ENCODE results near the gene PGBD1.

PGBD1 gene, protein sequence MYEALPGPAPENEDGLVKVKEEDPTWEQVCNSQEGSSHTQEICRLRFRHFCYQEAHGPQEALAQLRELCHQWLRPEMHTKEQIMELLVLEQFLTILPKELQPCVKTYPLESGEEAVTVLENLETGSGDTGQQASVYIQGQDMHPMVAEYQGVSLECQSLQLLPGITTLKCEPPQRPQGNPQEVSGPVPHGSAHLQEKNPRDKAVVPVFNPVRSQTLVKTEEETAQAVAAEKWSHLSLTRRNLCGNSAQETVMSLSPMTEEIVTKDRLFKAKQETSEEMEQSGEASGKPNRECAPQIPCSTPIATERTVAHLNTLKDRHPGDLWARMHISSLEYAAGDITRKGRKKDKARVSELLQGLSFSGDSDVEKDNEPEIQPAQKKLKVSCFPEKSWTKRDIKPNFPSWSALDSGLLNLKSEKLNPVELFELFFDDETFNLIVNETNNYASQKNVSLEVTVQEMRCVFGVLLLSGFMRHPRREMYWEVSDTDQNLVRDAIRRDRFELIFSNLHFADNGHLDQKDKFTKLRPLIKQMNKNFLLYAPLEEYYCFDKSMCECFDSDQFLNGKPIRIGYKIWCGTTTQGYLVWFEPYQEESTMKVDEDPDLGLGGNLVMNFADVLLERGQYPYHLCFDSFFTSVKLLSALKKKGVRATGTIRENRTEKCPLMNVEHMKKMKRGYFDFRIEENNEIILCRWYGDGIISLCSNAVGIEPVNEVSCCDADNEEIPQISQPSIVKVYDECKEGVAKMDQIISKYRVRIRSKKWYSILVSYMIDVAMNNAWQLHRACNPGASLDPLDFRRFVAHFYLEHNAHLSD

GRCh38 chr6:28281288-28282064, at the start of gene PGBD1:
PGBD1 (plus strand) TSS chr6:28281572; CDS start chr6:28283814, 2,242 bp downstream.
- H3K4me1 ChIP-seq (ENCODE audit: control insufficient read depth, insufficient read depth, low read length): no peaks in the 10 kb centered on the region
- no peaks in the 10 kb centered on the region for H3K36me3 ChIP-seq (ENCODE audit: control insufficient read depth, insufficient read depth, low read length)
- H3K4me3 ChIP-seq (ENCODE audit: low read length): peak within 1 kb of the TSS; percentile 93
- peak; percentile 60 for DNase-seq (ENCODE audit: low read depth, low spot score)
- H3K27ac ChIP-seq (ENCODE audit: low read length): no peak within 1 kb of the TSS
- H3K27me3 ChIP-seq (ENCODE audit: control insufficient read depth, insufficient read depth, low read length): no peaks in the 10 kb centered on the region
- WGBS (ENCODE audit: insufficient coverage, insufficient read length): no CpG with 5 or more reads among the region's 50 CpGs
- H3K9me3 ChIP-seq (ENCODE audit: control insufficient read depth, insufficient read depth, low read length): no peaks in the 10 kb centered on the region

DNA sequence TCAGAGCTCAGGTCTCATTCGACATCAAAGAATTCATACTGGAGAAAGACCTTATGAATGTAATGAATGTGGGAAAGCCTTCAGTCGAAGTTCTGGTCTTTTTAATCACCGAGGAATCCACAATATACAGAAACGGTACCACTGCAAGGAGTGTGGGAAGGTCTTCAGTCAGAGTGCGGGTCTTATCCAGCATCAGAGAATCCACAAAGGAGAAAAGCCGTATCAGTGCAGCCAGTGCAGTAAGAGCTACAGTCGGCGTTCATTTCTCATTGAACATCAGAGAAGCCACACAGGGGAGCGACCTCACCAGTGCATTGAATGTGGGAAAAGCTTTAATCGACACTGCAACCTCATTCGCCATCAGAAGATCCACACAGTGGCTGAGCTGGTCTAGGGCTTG, 48.6 kb upstream of the PGBD1 start:
- H3K9me3 ChIP-seq (ENCODE audit: control insufficient read depth, insufficient read depth, low read length): no peaks in the 10 kb centered on the region
- no peak overlapping the region for H3K27ac ChIP-seq (ENCODE audit: low read length)
- no peaks in the 10 kb centered on the region for H3K4me1 ChIP-seq (ENCODE audit: control insufficient read depth, insufficient read depth, low read length)
- DNase-seq (ENCODE audit: low read depth, low spot score): no peak
- H3K4me3 ChIP-seq (ENCODE audit: low read length): no peak overlapping the region
- no peaks in the 10 kb centered on the region for H3K27me3 ChIP-seq (ENCODE audit: control insufficient read depth, insufficient read depth, low read length)
- H3K36me3 ChIP-seq (ENCODE audit: control insufficient read depth, insufficient read depth, low read length): peaks cover 13% of the 10 kb centered on the region; the same call in 1 of the 2 replicates
- no CpG with 5 or more reads among the region's 11 CpGs for WGBS (ENCODE audit: insufficient coverage, insufficient read length)

DNA sequence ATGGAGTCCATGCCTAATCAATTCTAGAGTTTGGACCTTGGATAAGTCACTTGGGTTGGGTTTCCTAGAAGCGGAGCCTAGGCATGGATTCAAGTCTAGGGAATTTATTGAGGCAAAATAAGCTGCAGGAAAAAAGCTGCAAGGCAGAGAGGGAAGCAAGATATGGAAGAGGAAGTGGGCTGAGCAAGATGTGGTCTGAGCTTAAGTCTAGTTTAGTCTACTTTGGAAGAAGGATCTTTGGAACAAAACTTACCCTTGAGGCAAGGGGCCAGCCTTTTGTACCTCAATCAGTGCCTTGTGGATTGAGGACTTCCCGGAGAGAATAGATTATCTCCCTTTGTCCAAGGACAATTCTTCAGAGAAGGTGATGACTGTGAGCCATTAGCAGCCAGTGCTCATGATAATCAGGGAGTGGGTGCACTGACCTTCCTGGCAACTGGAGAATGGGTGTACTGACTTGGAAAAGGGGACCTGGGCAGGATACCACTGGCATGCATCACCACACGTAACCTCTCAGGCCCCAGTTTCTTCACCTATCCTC, 45.4 kb upstream of the PGBD1 start:
- no peak overlapping the region for H3K4me3 ChIP-seq (ENCODE audit: low read length)
- no peaks in the 10 kb centered on the region for H3K9me3 ChIP-seq (ENCODE audit: control insufficient read depth, insufficient read depth, low read length)
- DNase-seq (ENCODE audit: low read depth, low spot score): no peak
- no peaks in the 10 kb centered on the region for H3K27me3 ChIP-seq (ENCODE audit: control insufficient read depth, insufficient read depth, low read length)
- no CpG with 5 or more reads among the region's 3 CpGs for WGBS (ENCODE audit: insufficient coverage, insufficient read length)
- H3K27ac ChIP-seq (ENCODE audit: low read length): no peak overlapping the region
- H3K4me1 ChIP-seq (ENCODE audit: control insufficient read depth, insufficient read depth, low read length): no peaks in the 10 kb centered on the region
- peaks cover 8% of the 10 kb centered on the region; the same call in 1 of the 2 replicates for H3K36me3 ChIP-seq (ENCODE audit: control insufficient read depth, insufficient read depth, low read length)

- no CpG with 5 or more reads among the region's 1 CpG for WGBS (ENCODE audit: insufficient coverage, insufficient read length)
- no peaks in the 10 kb centered on the region for H3K4me1 ChIP-seq (ENCODE audit: control insufficient read depth, insufficient read depth, low read length)
- H3K9me3 ChIP-seq (ENCODE audit: control insufficient read depth, insufficient read depth, low read length): no peaks in the 10 kb centered on the region
- no peak overlapping the region for H3K27ac ChIP-seq (ENCODE audit: low read length)
- no peaks in the 10 kb centered on the region for H3K36me3 ChIP-seq (ENCODE audit: control insufficient read depth, insufficient read depth, low read length)
- no peak for DNase-seq (ENCODE audit: low read depth, low spot score)
- no peak overlapping the region for H3K4me3 ChIP-seq (ENCODE audit: low read length)
- no peaks in the 10 kb centered on the region for H3K27me3 ChIP-seq (ENCODE audit: control insufficient read depth, insufficient read depth, low read length)
Observed at GRCh38 chr6:28239636-28240035, 41.7 kb upstream of the PGBD1 start.

- no CpG with 5 or more reads among the region's 1 CpG for WGBS (ENCODE audit: insufficient coverage, insufficient read length)
- Histone ChIP-seq H3K9me3 (ENCODE audit: control insufficient read depth, insufficient read depth, low read length) (no peaks in the 10 kb centered on the region), H3K36me3 (ENCODE audit: control insufficient read depth, insufficient read depth, low read length) (no peaks in the 10 kb centered on the region; the same call in 1 of the 2 replicates), H3K27me3 (ENCODE audit: control insufficient read depth, insufficient read depth, low read length) (no peaks in the 10 kb centered on the region), H3K27ac (ENCODE audit: low read length) (no peak overlapping the region), H3K4me1 (ENCODE audit: control insufficient read depth, insufficient read depth, low read length) (no peaks in the 10 kb centered on the region), H3K4me3 (ENCODE audit: low read length) (no peak overlapping the region)
- no peak for DNase-seq (ENCODE audit: low read depth, low spot score)
Observed at GRCh38 chr6:28240471-28240870, 40.9 kb upstream of the PGBD1 start.

- DNase-seq (ENCODE audit: low read depth, low spot score): no peak
- peaks cover 4% of the 10 kb centered on the region; the same call in 1 of the 2 replicates for H3K36me3 ChIP-seq (ENCODE audit: control insufficient read depth, insufficient read depth, low read length)
- no peaks in the 10 kb centered on the region for H3K4me1 ChIP-seq (ENCODE audit: control insufficient read depth, insufficient read depth, low read length)
- no peaks in the 10 kb centered on the region for H3K9me3 ChIP-seq (ENCODE audit: control insufficient read depth, insufficient read depth, low read length)
- no peaks in the 10 kb centered on the region for H3K27me3 ChIP-seq (ENCODE audit: control insufficient read depth, insufficient read depth, low read length)
- no peak overlapping the region for H3K27ac ChIP-seq (ENCODE audit: low read length)
- H3K4me3 ChIP-seq (ENCODE audit: low read length): no peak overlapping the region
- WGBS (ENCODE audit: insufficient coverage, insufficient read length): no CpG with 5 or more reads among the region's 3 CpGs
Observed at GRCh38 chr6:28243946-28244345, 37.4 kb upstream of the PGBD1 start.

GRCh38 chr6:28245206-28245941, 36.0 kb upstream of the PGBD1 start:
- WGBS (ENCODE audit: insufficient coverage, insufficient read length): no CpG with 5 or more reads among the region's 6 CpGs
- H3K36me3 ChIP-seq (ENCODE audit: control insufficient read depth, insufficient read depth, low read length): peaks cover 4% of the 10 kb centered on the region; the same call in 1 of the 2 replicates
- DNase-seq (ENCODE audit: low read depth, low spot score): no peak

DNA sequence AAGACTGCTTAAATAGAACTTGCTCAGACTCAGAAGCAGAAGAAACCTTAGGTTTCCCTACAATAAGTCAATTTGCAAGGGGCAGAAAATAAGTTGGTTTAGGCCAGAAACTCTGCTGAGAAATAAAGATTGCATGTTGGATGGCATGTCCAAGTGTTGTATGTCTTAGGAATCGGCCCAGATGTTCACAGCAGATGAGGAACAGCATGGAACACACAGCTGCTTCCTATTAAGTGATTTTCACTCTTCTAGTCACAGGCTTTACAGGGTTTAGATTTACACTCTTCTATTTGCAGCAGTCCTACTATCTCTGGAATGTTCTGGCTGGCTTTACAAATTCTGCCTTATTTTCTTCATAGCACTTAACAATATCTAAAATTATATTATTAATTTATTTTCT, 32.5 kb upstream of the PGBD1 start:
- Histone ChIP-seq H3K27ac (ENCODE audit: low read length) (no peak overlapping the region), H3K36me3 (ENCODE audit: control insufficient read depth, insufficient read depth, low read length) (peaks cover 4% of the 10 kb centered on the region; the same call in 1 of the 2 replicates)

More at GRCh38 chr6:28245206-28245941, 36.0 kb upstream of the PGBD1 start:
- H3K9me3 ChIP-seq (ENCODE audit: control insufficient read depth, insufficient read depth, low read length): no peaks in the 10 kb centered on the region
- H3K27ac ChIP-seq (ENCODE audit: low read length): no peak overlapping the region
- no peak overlapping the region for H3K4me3 ChIP-seq (ENCODE audit: low read length)
- H3K27me3 ChIP-seq (ENCODE audit: control insufficient read depth, insufficient read depth, low read length): no peaks in the 10 kb centered on the region
- no peaks in the 10 kb centered on the region for H3K4me1 ChIP-seq (ENCODE audit: control insufficient read depth, insufficient read depth, low read length)

GRCh38 chr6:28250747-28251146, 30.6 kb upstream of the PGBD1 start:
- WGBS (ENCODE audit: insufficient coverage, insufficient read length): no CpG with 5 or more reads among the region's 2 CpGs
- no peak overlapping the region for H3K27ac ChIP-seq (ENCODE audit: low read length)
- H3K4me1 ChIP-seq (ENCODE audit: control insufficient read depth, insufficient read depth, low read length): no peaks in the 10 kb centered on the region
- 0 out of 2 replicates have a peak, but pooled peaks cover 3% of the 10 kb centered on the region for H3K36me3 ChIP-seq (ENCODE audit: control insufficient read depth, insufficient read depth, low read length)
- H3K4me3 ChIP-seq (ENCODE audit: low read length): no peak overlapping the region
- H3K27me3 ChIP-seq (ENCODE audit: control insufficient read depth, insufficient read depth, low read length): no peaks in the 10 kb centered on the region
- DNase-seq (ENCODE audit: low read depth, low spot score): no peak
- no peaks in the 10 kb centered on the region for H3K9me3 ChIP-seq (ENCODE audit: control insufficient read depth, insufficient read depth, low read length)

More for the DNA sequence above, 32.5 kb upstream of the PGBD1 start:
- Histone ChIP-seq H3K4me1 (ENCODE audit: control insufficient read depth, insufficient read depth, low read length) (no peaks in the 10 kb centered on the region), H3K27me3 (ENCODE audit: control insufficient read depth, insufficient read depth, low read length) (no peaks in the 10 kb centered on the region), H3K4me3 (ENCODE audit: low read length) (no peak overlapping the region), H3K9me3 (ENCODE audit: control insufficient read depth, insufficient read depth, low read length) (no peaks in the 10 kb centered on the region)
- no CpG with 5 or more reads among the region's 1 CpG for WGBS (ENCODE audit: insufficient coverage, insufficient read length)
- DNase-seq (ENCODE audit: low read depth, low spot score): no peak

Measured in iPS DF 6.9 (cell line).